HepG2 (cell line): Measurements from ENCODE around the gene SLX9. TPM values are rescaled to one million over a fixed set of nuclear protein-coding genes. Genes with fewer than 3 reads are reported as not detected.
"Not testable (repeated sequence)": the region's sequence is repeated elsewhere in the genome, so short reads cannot be mapped to it uniquely, and the experiment has no call there.

Experiments
- BHLHE40 ChIP-seq: IDR thresholded peaks from 2 replicates; pipeline ENCODE4 v1.6.1; 2011; ENCODE audit warnings: low read length, improper control_type of control experiment
- NR2F1 ChIP-seq, 2 experiments: fragments of 450-650 bp in 1 of 2; formaldehyde crosslinking in 1 of 2; IDR thresholded peaks; 2 replicates each; pipeline versions ENCODE4 v1.5.0 to v1.6.1; 2016 to 2020; ENCODE audit warnings: mild to moderate bottlenecking in 1 of 2, missing compliant biosample characterization in 1 of 2, missing genetic modification reagents in 1 of 2, moderate library complexity in 1 of 2
- NR2F6 ChIP-seq, 2 experiments: IDR thresholded peaks; 2 replicates each; pipeline ENCODE4 v1.6.1; 2016; ENCODE audit warnings: antibody characterized with exemption in 1 of 2, mild to moderate bottlenecking in 1 of 2
- NRL ChIP-seq: sonication (generic); formaldehyde crosslinking; IDR thresholded peaks from 2 replicates; pipeline ENCODE4 v1.5.0; 2020; ENCODE audit warnings: missing genetic modification reagents, mild to moderate bottlenecking, moderate library complexity, borderline replicate concordance
- POLR2A ChIP-seq, 2 experiments: IDR thresholded peaks; 2 replicates each; pipeline ENCODE4 v1.6.1; 2011; ENCODE audit warnings: low read depth in 2 of 2, low read length in 2 of 2, mild to moderate bottlenecking in 1 of 2, moderate library complexity in 1 of 2; ENCODE audit not compliant: insufficient read depth in 1 of 2
- ZNF451 ChIP-seq: sonication (generic); formaldehyde crosslinking; IDR thresholded peaks from 2 replicates; pipeline ENCODE4 v1.5.0; 2020; ENCODE audit warnings: mild to moderate bottlenecking, missing genetic modification reagents
- ZNF788 ChIP-seq: sonication (generic); formaldehyde crosslinking; IDR thresholded peaks from 2 replicates; pipeline ENCODE4 v1.5.0; 2020; ENCODE audit warnings: mild to moderate bottlenecking, missing genetic modification reagents, borderline replicate concordance
- polyA plus RNA-seq, 8 experiments: library from polyadenylated mRNA; depleted of rRNA in 3 of 8; stranded (reverse) in 7 of 8; unstranded in 1 of 8; fragments of >200 nt; fragmentation: Illumina TruSeq in 4 of 8; extraction: Trizol in 4 of 8; gene quantifications; 2 replicates each; pipeline versions ENCODE4 v1.2.1 to v1.2.3, GENCODE V29; 2011 to 2016; ENCODE audit warnings: low read depth in 4 of 8, missing spikeins in 1 of 8, mixed read lengths in 1 of 8; ENCODE audit not compliant: insufficient read depth in 1 of 8
- total RNA-seq, 5 experiments: library from RNA; depleted of rRNA; stranded (reverse); fragments of >200 nt; fragmentation: Illumina TruSeq; extraction: Trizol; gene quantifications; 2 replicates each; pipeline ENCODE4 v1.2.3, GENCODE V29; 2016; ENCODE audit warnings: low read depth in 1 of 5
- TF ChIP-seq, protein P1 (sequence below), 2 experiments: fragments of 450-650 bp in 1 of 2; sonication (generic) in 1 of 2; formaldehyde crosslinking in 1 of 2; IDR thresholded peaks; 2 replicates each; pipeline versions ENCODE4 v1.6.1 to v1.8.0; 2016 to 2022; ENCODE audit warnings: antibody characterized with exemption in 1 of 2, mild to moderate bottlenecking in 1 of 2, missing genetic modification reagents in 1 of 2
- TF ChIP-seq, protein P2 (sequence below): sonication (generic); formaldehyde crosslinking; IDR thresholded peaks from 2 replicates; pipeline ENCODE4 v1.4.0; 2020; ENCODE audit warnings: missing genetic modification reagents, borderline replicate concordance
- TF ChIP-seq, protein P3 (sequence below), 2 experiments: sonication (generic) in 1 of 2; formaldehyde crosslinking in 1 of 2; IDR thresholded peaks; 2 replicates each; pipeline versions ENCODE4 v1.4.0 to v1.6.1; 2016 to 2020; ENCODE audit warnings: borderline replicate concordance in 1 of 2, low read depth in 1 of 2, mild to moderate bottlenecking in 1 of 2, missing genetic modification reagents in 1 of 2

SLX9 gene
- total and polyA plus RNA-seq, 2 of the 13 experiments (the other 11 are each of a cell fraction or from before 2014, with no cell fraction given), result 21.0 to 47.1 TPM

DNA sequence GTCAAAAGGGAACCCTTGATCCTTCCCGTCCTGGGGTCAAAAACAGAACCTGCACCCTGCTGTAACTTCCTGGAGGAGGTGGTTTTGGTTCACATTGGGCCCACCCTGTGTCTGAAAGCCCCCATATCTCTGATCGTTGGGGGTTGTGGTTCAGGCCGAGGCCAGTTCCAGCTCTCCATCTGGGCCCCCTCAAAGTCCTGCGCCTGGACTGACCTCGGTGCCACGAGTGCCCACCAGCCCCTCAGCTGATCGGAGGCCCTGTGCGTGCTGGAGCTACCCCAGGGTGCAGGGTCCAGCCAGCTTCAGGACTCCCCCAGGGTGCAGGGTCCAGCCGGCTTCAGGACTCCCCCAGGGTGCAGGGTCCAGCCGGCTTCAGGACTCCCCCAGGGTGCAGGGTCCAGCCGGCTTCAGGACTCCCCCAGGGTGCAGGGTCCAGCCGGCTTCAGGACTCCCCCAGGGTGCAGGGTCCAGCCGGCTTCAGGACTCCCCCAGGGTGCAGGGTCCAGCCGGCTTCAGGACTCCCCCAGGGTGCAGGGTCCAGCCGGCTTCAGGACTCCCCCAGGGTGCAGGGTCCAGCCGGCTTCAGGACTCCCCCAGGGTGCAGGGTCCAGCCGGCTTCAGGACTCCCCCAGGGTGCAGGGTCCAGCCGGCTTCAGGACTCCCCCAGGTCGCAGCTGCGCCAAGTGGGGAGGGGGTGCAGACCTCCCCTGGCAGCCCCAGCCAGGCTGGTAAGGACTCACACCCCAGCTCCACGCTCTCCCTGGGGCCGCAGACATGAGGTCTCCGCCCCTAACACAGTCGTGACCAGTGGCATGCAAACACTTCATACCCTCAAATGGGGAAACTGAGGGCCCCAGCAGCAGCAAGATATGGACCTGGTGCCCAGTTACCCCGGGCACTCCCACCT lies 27.1 kb upstream of the SLX9 start (continued):
- TF ChIP-seq NR2F1 (CRISPR knock-in tag; IDR thresholded peaks at IDR 0.05) (peak in 1 of 2 experiments; percentile 71; a peak in 3 of 4 replicates), ZNF451 (CRISPR knock-in tag) (peak; percentile 73; the same call in 1 of the 2 replicates), NR2F6 (IDR thresholded peaks at IDR 0.05) (peak; percentile 67), NR2F6 (CRISPR knock-in tag; IDR thresholded peaks at IDR 0.05) (peak; percentile 74), NRL (peak; percentile 42; the same call in 1 of the 2 replicates), ZNF788 (CRISPR knock-in tag) (peak; percentile 72; the same call in 1 of the 2 replicates), BHLHE40 (0 out of 2 replicates have a peak, but pooled peaks have one; percentile 31), POLR2A (IDR thresholded peaks at IDR 0.05; ENCODE audit: insufficient read depth in 1 of 2, low read depth in 2 of 2, low read length in 2 of 2) (peak in 1 of 2 experiments; percentile 32; a peak in 1 of 4 replicates)
- TF ChIP-seq, protein P1, sequence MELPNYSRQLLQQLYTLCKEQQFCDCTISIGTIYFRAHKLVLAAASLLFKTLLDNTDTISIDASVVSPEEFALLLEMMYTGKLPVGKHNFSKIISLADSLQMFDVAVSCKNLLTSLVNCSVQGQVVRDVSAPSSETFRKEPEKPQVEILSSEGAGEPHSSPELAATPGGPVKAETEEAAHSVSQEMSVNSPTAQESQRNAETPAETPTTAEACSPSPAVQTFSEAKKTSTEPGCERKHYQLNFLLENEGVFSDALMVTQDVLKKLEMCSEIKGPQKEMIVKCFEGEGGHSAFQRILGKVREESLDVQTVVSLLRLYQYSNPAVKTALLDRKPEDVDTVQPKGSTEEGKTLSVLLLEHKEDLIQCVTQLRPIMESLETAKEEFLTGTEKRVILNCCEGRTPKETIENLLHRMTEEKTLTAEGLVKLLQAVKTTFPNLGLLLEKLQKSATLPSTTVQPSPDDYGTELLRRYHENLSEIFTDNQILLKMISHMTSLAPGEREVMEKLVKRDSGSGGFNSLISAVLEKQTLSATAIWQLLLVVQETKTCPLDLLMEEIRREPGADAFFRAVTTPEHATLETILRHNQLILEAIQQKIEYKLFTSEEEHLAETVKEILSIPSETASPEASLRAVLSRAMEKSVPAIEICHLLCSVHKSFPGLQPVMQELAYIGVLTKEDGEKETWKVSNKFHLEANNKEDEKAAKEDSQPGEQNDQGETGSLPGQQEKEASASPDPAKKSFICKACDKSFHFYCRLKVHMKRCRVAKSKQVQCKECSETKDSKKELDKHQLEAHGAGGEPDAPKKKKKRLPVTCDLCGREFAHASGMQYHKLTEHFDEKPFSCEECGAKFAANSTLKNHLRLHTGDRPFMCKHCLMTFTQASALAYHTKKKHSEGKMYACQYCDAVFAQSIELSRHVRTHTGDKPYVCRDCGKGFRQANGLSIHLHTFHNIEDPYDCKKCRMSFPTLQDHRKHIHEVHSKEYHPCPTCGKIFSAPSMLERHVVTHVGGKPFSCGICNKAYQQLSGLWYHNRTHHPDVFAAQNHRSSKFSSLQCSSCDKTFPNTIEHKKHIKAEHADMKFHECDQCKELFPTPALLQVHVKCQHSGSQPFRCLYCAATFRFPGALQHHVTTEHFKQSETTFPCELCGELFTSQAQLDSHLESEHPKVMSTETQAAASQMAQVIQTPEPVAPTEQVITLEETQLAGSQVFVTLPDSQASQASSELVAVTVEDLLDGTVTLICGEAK (IDR thresholded peaks at IDR 0.05), result not testable (repeated sequence)
- TF ChIP-seq, protein P1 (CRISPR knock-in tag; IDR thresholded peaks at IDR 0.05), result peak; percentile 24; the same call in 1 of the 2 replicates
- TF ChIP-seq, protein P2, sequence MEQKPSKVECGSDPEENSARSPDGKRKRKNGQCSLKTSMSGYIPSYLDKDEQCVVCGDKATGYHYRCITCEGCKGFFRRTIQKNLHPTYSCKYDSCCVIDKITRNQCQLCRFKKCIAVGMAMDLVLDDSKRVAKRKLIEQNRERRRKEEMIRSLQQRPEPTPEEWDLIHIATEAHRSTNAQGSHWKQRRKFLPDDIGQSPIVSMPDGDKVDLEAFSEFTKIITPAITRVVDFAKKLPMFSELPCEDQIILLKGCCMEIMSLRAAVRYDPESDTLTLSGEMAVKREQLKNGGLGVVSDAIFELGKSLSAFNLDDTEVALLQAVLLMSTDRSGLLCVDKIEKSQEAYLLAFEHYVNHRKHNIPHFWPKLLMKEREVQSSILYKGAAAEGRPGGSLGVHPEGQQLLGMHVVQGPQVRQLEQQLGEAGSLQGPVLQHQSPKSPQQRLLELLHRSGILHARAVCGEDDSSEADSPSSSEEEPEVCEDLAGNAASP (CRISPR knock-in tag), result peak; percentile 78; the same call in 1 of the 2 replicates
- TF ChIP-seq, protein P3, sequence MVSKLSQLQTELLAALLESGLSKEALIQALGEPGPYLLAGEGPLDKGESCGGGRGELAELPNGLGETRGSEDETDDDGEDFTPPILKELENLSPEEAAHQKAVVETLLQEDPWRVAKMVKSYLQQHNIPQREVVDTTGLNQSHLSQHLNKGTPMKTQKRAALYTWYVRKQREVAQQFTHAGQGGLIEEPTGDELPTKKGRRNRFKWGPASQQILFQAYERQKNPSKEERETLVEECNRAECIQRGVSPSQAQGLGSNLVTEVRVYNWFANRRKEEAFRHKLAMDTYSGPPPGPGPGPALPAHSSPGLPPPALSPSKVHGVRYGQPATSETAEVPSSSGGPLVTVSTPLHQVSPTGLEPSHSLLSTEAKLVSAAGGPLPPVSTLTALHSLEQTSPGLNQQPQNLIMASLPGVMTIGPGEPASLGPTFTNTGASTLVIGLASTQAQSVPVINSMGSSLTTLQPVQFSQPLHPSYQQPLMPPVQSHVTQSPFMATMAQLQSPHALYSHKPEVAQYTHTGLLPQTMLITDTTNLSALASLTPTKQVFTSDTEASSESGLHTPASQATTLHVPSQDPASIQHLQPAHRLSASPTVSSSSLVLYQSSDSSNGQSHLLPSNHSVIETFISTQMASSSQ (IDR thresholded peaks at IDR 0.05; ENCODE audit: low read depth), result not testable (repeated sequence)
- TF ChIP-seq, protein P3 (CRISPR knock-in tag; IDR thresholded peaks at IDR 0.05; ENCODE audit: borderline replicate concordance), result 0 out of 2 replicates have a peak, but pooled peaks have one; percentile 28
